Naive thymus-derived CD4-positive, alpha-beta T cell (primary cell): Measurements from ENCODE around the gene TYR. TPM values are rescaled to one million over a fixed set of nuclear protein-coding genes. Genes with fewer than 3 reads are reported as not detected.
"Not testable (repeated sequence)": the region's sequence is repeated elsewhere in the genome, so short reads cannot be mapped to it uniquely, and the experiment has no call there.

Source experiments
- ATAC-seq: fragments of 150-1000 bp; cut with Tn5 transposase; 2 replicates; pipeline ENCODE4 v1.10.0; 2021; ENCODE audit warnings: mild to moderate bottlenecking, moderate library complexity
- CTCF ChIA-PET: fragments of 350-600 bp; sonication (Branson Sonifier 250); formaldehyde crosslinking; loops from one replicate; lab custom pipeline; 2021; ENCODE audit warnings: antibody characterized with exemption; lab: Charles Lee
- POLR2A ChIA-PET: fragments of 350-600 bp; sonication (Branson Sonifier 250); formaldehyde crosslinking; loops from one replicate; lab custom pipeline; 2021; ENCODE audit warnings: antibody characterized with exemption, inconsistent platforms; lab: Charles Lee
- DNase-seq, 9 donors: peaks; one replicate each; pipeline versions ENCODE4 v3.0.0 to v3.0.0-alpha.2; 2020 to 2022; ENCODE audit warnings: mixed read lengths in 1 of 9
- H3K27ac ChIP-seq: one replicate; pipeline ENCODE4 v1.7.0; 2013; ENCODE audit warnings: mild to moderate bottlenecking, low read depth, low read length, moderate library complexity
- H3K27me3 ChIP-seq, 2 donors: one replicate each; pipeline ENCODE4 v1.7.0; 2013; ENCODE audit warnings: low read length in 2 of 2, mild to moderate bottlenecking in 2 of 2, moderate library complexity in 2 of 2; ENCODE audit not compliant: control insufficient read depth in 2 of 2, insufficient read depth in 2 of 2
- H3K36me3 ChIP-seq, 3 experiments: 1 replicate in 2 of 3; 2 replicates in 1 of 3; pipeline ENCODE4 v1.7.0; 2013; ENCODE audit warnings: low read length in 3 of 3, mild to moderate bottlenecking in 3 of 3, moderate library complexity in 1 of 3; ENCODE audit not compliant: insufficient read depth in 3 of 3, control insufficient read depth in 2 of 3
- H3K4me1 ChIP-seq, 2 donors: one replicate each; pipeline ENCODE4 v1.7.0; 2013; ENCODE audit warnings: low read length in 2 of 2, mild to moderate bottlenecking in 2 of 2, moderate library complexity in 1 of 2; ENCODE audit not compliant: control insufficient read depth in 2 of 2, insufficient read depth in 2 of 2
- H3K4me3 ChIP-seq: 2 replicates; pipeline ENCODE4 v1.7.0; 2013; ENCODE audit warnings: mild to moderate bottlenecking, low read length
- H3K9me3 ChIP-seq, 3 experiments: 1 replicate in 2 of 3; 2 replicates in 1 of 3; pipeline ENCODE4 v1.7.0; 2013; ENCODE audit warnings: low read length in 3 of 3; ENCODE audit not compliant: control insufficient read depth in 2 of 3
- H3K27ac Mint-ChIP-seq, 9 donors: one replicate each; pipeline ENCODE4 v1.8.0; 2020 to 2022; ENCODE audit warnings: mixed read lengths in 9 of 9, mild to moderate bottlenecking in 8 of 9, moderate library complexity in 5 of 9, inconsistent platforms in 2 of 9
- H3K27me3 Mint-ChIP-seq, 5 donors: one replicate each; pipeline ENCODE4 v1.8.0; 2021 to 2022; ENCODE audit warnings: mixed read lengths in 5 of 5, mild to moderate bottlenecking in 1 of 5
- H3K36me3 Mint-ChIP-seq, 5 donors: one replicate each; pipeline ENCODE4 v1.8.0; 2020 to 2022; ENCODE audit warnings: mixed read lengths in 5 of 5, mild to moderate bottlenecking in 3 of 5, inconsistent platforms in 1 of 5
- H3K4me1 Mint-ChIP-seq, 7 donors: one replicate each; pipeline ENCODE4 v1.8.0; 2020 to 2022; ENCODE audit warnings: mixed read lengths in 7 of 7, mild to moderate bottlenecking in 3 of 7, inconsistent platforms in 1 of 7
- H3K4me3 Mint-ChIP-seq, 10 donors: one replicate each; pipeline ENCODE4 v1.8.0; 2020 to 2022; ENCODE audit warnings: mild to moderate bottlenecking in 10 of 10, mixed read lengths in 10 of 10, moderate library complexity in 6 of 10, inconsistent platforms in 2 of 10
- H3K9me3 Mint-ChIP-seq, 11 donors: one replicate each; pipeline ENCODE4 v1.8.0; 2020 to 2022; ENCODE audit warnings: mixed read lengths in 11 of 11, mild to moderate bottlenecking in 4 of 11, inconsistent platforms in 1 of 11, moderate library complexity in 1 of 11
- intact Hi-C, 2 donors: fragments of 100-400 bp; cut with micrococcal nuclease; formaldehyde crosslinking; loops; one replicate each; pipeline ENCODE4 v1.15.1; 2023
- polyA plus RNA-seq, 2 donors: library from polyadenylated mRNA; unstranded; fragments of 300-500 nt; fragmentation: Illumina TruSeq; gene quantifications; one replicate each; pipeline ENCODE4 v1.2.3, GENCODE V29; 2021
- total RNA-seq, 6 experiments: library from RNA in 5 of 6; stranded (reverse) in 5 of 6; gene quantifications; 1 replicate in 5 of 6; 2 replicates in 1 of 6; pipeline ENCODE4 v1.2.3 and lab custom pipeline; 2021 to 2026

Gene TYR
- total and polyA plus RNA-seq, 7 experiments from 2014 or later = not detected

DNA sequence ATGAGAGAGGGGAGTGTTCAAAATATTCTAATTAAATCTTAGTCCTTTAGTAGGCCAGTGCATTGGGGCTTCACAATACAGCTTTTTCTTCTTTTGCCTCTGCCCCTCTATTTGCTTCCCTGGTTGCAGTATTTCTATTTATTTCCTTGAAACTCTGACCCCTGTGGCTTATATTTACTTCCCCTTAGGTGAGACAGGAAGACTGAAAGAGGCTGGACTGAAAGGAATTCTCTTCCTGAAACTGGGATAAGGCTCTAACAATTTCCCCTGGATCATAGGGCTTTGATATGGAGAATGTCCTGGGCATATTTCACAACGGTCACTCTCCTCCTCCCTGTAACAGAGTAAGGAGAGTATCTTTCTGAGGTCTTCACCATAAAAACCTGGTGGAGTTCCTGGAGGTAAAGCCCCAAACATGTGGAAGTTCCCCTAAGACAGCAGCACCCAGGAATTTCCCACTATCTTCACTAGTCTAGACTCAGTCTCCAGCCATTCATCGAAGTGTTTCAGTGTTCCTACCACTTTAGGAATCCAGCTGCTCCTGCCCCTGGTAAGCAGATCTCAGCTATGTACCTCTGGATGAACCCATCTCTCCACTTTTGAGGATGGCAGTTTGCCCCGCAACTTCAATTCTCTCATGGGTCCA is 103.5 kb downstream of the TYR start:
- H3K36me3 ChIP-seq, H3K4me3 ChIP-seq, H3K4me3 Mint-ChIP-seq, H3K9me3 ChIP-seq, DNase-seq, H3K27me3 Mint-ChIP-seq, H3K36me3 Mint-ChIP-seq, ATAC-seq, H3K9me3 Mint-ChIP-seq, H3K4me1 ChIP-seq, intact Hi-C loops, H3K27me3 ChIP-seq, H3K4me1 Mint-ChIP-seq, H3K27ac Mint-ChIP-seq, POLR2A ChIA-PET, H3K27ac ChIP-seq: not testable (repeated sequence)
- CTCF ChIA-PET = interaction anchor here (0.6 kb wide), 1 partner anchor 1717 kb away, joined by 3 read pairs; no protein-coding TSS in a partner anchor

- H3K4me3 ChIP-seq, H3K36me3 Mint-ChIP-seq, CTCF ChIA-PET, ATAC-seq, H3K4me1 ChIP-seq, H3K27me3 ChIP-seq, H3K36me3 ChIP-seq, H3K9me3 ChIP-seq, H3K27me3 Mint-ChIP-seq, POLR2A ChIA-PET, H3K9me3 Mint-ChIP-seq, H3K27ac ChIP-seq, intact Hi-C loops: not testable (repeated sequence)
- peak overlapping the region in 6 of 9 donors; percentile 7 to 42 (median 24) for H3K27ac Mint-ChIP-seq
- H3K4me3 Mint-ChIP-seq = peak overlapping the region in 6 of 10 donors; percentile 1 to 60 (median 56)
- peak in 4 of 9 donors; percentile 8 to 23 (median 13) for DNase-seq
- H3K4me1 Mint-ChIP-seq = peaks cover 3 to 24% (median 22%) of the 10 kb centered on the region in 7 donors
Observed at GRCh38 chr11:89286601-89287000, 108.9 kb downstream of the TYR start.

- H3K27me3 ChIP-seq, H3K36me3 Mint-ChIP-seq, H3K4me3 ChIP-seq, H3K4me1 ChIP-seq, H3K9me3 ChIP-seq, CTCF ChIA-PET, intact Hi-C loops, ATAC-seq, H3K27ac ChIP-seq, H3K36me3 ChIP-seq, H3K27ac Mint-ChIP-seq, H3K27me3 Mint-ChIP-seq, DNase-seq, H3K9me3 Mint-ChIP-seq, POLR2A ChIA-PET, H3K4me3 Mint-ChIP-seq: not testable (repeated sequence)
- H3K4me1 Mint-ChIP-seq = peaks cover 3 to 24% (median 22%) of the 10 kb centered on the region in 7 donors
Observed at GRCh38 chr11:89288004-89288403, 110.3 kb downstream of the TYR start.

- POLR2A ChIA-PET = no interaction called here
- no peaks in the 10 kb centered on the region for H3K9me3 ChIP-seq
- DNase-seq = no peak
Observed at GRCh38 chr11:89293965-89294679, 116.4 kb downstream of the TYR start.

DNA sequence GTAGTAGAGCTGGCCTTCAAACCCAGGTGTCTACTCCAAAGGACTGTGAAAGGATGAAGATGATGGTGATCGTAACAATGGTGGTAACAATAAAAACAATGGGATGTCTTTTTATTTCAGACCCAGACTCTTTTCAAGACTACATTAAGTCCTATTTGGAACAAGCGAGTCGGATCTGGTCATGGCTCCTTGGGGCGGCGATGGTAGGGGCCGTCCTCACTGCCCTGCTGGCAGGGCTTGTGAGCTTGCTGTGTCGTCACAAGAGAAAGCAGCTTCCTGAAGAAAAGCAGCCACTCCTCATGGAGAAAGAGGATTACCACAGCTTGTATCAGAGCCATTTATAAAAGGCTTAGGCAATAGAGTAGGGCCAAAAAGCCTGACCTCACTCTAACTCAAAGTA is 117.3 kb downstream of the TYR start:
- CTCF ChIA-PET, H3K4me3 Mint-ChIP-seq, H3K4me3 ChIP-seq, DNase-seq, H3K9me3 Mint-ChIP-seq, intact Hi-C loops, H3K36me3 ChIP-seq, H3K27ac Mint-ChIP-seq, H3K4me1 Mint-ChIP-seq, H3K27me3 ChIP-seq, ATAC-seq, H3K4me1 ChIP-seq, POLR2A ChIA-PET, H3K27ac ChIP-seq, H3K9me3 ChIP-seq, H3K36me3 Mint-ChIP-seq: not testable (repeated sequence)
- peaks cover 0 to 13% (median 0%) of the 10 kb centered on the region in 5 donors for H3K27me3 Mint-ChIP-seq

More at GRCh38 chr11:89293965-89294679, 116.4 kb downstream of the TYR start:
- intact Hi-C loops = no loop called here
- H3K27me3 Mint-ChIP-seq = peaks cover 0 to 13% (median 0%) of the 10 kb centered on the region in 5 donors
- Histone ChIP-seq H3K27ac (no peak overlapping the region), H3K4me3 (no peak overlapping the region), H3K36me3 (no peaks in the 10 kb centered on the region), H3K27me3 (no peaks in the 10 kb centered on the region), H3K4me1 (no peaks in the 10 kb centered on the region)
- CTCF ChIA-PET = no interaction called here
- no peaks in the 10 kb centered on the region for H3K4me1 Mint-ChIP-seq
- no peak for ATAC-seq
- H3K9me3 Mint-ChIP-seq = peaks cover 0 to 1% (median 0%) of the 10 kb centered on the region in 11 donors
- peak overlapping the region in 1 of 10 donors; percentile 34 for H3K4me3 Mint-ChIP-seq
- H3K36me3 Mint-ChIP-seq = no peaks in the 10 kb centered on the region
- no peak overlapping the region for H3K27ac Mint-ChIP-seq

GRCh38 chr11:89303029-89303428 is 125.4 kb downstream of the TYR start:
- intact Hi-C loops, POLR2A ChIA-PET, H3K27me3 ChIP-seq, H3K27ac Mint-ChIP-seq, H3K36me3 ChIP-seq, H3K9me3 ChIP-seq, CTCF ChIA-PET, ATAC-seq, H3K4me3 ChIP-seq, DNase-seq, H3K27ac ChIP-seq, H3K4me1 ChIP-seq, H3K4me3 Mint-ChIP-seq, H3K27me3 Mint-ChIP-seq, H3K36me3 Mint-ChIP-seq, H3K4me1 Mint-ChIP-seq: not testable (repeated sequence)
- H3K9me3 Mint-ChIP-seq = peaks cover 0 to 15% (median 1%) of the 10 kb centered on the region in 11 donors

DNA sequence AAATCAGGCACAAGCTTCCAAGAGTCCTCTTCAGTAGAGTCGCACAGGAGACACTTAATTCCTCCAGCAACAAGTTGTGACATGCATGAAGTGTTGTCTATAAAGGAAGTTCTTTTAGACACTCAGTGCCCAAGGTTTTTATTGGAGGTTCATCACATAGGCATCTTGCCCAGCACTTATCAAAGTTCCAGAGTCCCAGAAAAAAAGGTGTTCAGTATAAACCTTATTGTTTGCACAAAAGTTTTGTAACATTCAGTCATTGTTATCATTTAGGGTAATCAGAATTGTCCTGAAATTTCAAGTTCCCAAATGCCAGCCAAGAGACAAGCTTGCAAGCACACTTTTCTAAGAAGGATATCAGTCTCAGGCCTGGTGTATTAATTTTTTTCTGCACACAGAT is 130.6 kb downstream of the TYR start:
- intact Hi-C loops, H3K9me3 ChIP-seq, H3K36me3 Mint-ChIP-seq, H3K4me1 ChIP-seq, H3K27ac Mint-ChIP-seq, POLR2A ChIA-PET, DNase-seq, H3K4me3 ChIP-seq, H3K27me3 ChIP-seq, H3K4me3 Mint-ChIP-seq, H3K36me3 ChIP-seq, H3K4me1 Mint-ChIP-seq, H3K27ac ChIP-seq, CTCF ChIA-PET, H3K27me3 Mint-ChIP-seq, ATAC-seq, H3K9me3 Mint-ChIP-seq: not testable (repeated sequence)
